SU-DHL-6 (cell line): ENCODE data around the gene MACIR.

ENCODE experiments used
- H2AFZ ChIP-seq: fragments of 200-600 bp; sonication (generic); 2 replicates; pipeline ENCODE4 v1.6.1; 2014; ENCODE audit warnings: low read depth, mild to moderate bottlenecking, moderate library complexity, mixed read lengths, antibody characterized with exemption, low read length; ENCODE audit not compliant: severe bottlenecking
- H3F3A ChIP-seq: fragments of 200-600 bp; shearing (Covaris generic); 2 replicates; pipeline ENCODE4 v1.6.0; 2016; ENCODE audit warnings: antibody characterized with exemption, mild to moderate bottlenecking; ENCODE audit not compliant: insufficient read depth
- H3K27ac ChIP-seq: fragments of 200-600 bp; sonication (generic); 2 replicates; pipeline ENCODE4 v1.5.1; 2016; ENCODE audit warnings: low read depth, mild to moderate bottlenecking, low read length, moderate library complexity, mixed read lengths
- H3K27me3 ChIP-seq: fragments of 200-600 bp; sonication (generic), shearing (Covaris generic); 2 replicates; pipeline ENCODE4 v1.6.0; 2014; ENCODE audit warnings: mild to moderate bottlenecking, low read length
- H3K36me3 ChIP-seq: fragments of 200-600 bp; sonication (generic); 2 replicates; pipeline ENCODE4 v1.6.1; 2014; ENCODE audit warnings: mild to moderate bottlenecking, low read length, mixed read lengths
- H3K4me2 ChIP-seq: fragments of 300-600, 200-600 bp; shearing (Covaris generic), sonication (generic); 2 replicates; pipeline ENCODE4 v1.6.0; 2014; ENCODE audit warnings: low read length, low read depth, mild to moderate bottlenecking; ENCODE audit not compliant: poor library complexity, severe bottlenecking
- H3K4me3 ChIP-seq: fragments of 200-600 bp; sonication (generic); 2 replicates; pipeline ENCODE4 v1.5.1; 2014; ENCODE audit warnings: antibody characterized with exemption, low read length, mild to moderate bottlenecking, mixed read lengths; ENCODE audit not compliant: insufficient read depth, poor library complexity, severe bottlenecking
- H3K79me2 ChIP-seq: fragments of 200-600 bp; sonication (generic); 2 replicates; pipeline ENCODE4 v1.6.1; 2014; ENCODE audit warnings: mild to moderate bottlenecking, low read length, moderate library complexity; ENCODE audit not compliant: insufficient read depth
- H3K9ac ChIP-seq: fragments of 200-600 bp; sonication (generic); 2 replicates; pipeline ENCODE4 v1.7.0; 2014; ENCODE audit warnings: mild to moderate bottlenecking, low read length
- H3K9me2 ChIP-seq: fragments of 200-600 bp; sonication (generic); replicated peaks from 2 replicates; pipeline ENCODE4 v1.6.1; 2014; ENCODE audit warnings: low read length; ENCODE audit not compliant: insufficient read depth
- H3K9me3 ChIP-seq: fragments of 200-600 bp; sonication (generic); 2 replicates; pipeline ENCODE4 v1.6.1; 2014; ENCODE audit warnings: low read length, mixed read lengths; ENCODE audit not compliant: insufficient read depth
- H4K20me1 ChIP-seq: fragments of 200-600 bp; sonication (generic); 2 replicates; pipeline ENCODE4 v1.6.1; 2014; ENCODE audit warnings: low read depth, mild to moderate bottlenecking, antibody characterized with exemption, low read length, moderate library complexity, mixed read lengths
- EZH2phosphoT487 ChIP-seq: fragments of 200-600 bp; sonication (generic), shearing (Covaris generic); conservative IDR thresholded peaks from 2 replicates; pipeline ENCODE4 v1.6.1; 2018; ENCODE audit warnings: mild to moderate bottlenecking, antibody characterized with exemption, low read length, moderate library complexity, mixed read lengths
- TF ChIP-seq, protein P1 (sequence below): fragments of 200-600 bp; sonication (generic); IDR thresholded peaks from one replicate; pipeline ENCODE4 v1.5.1; 2017; ENCODE audit warnings: antibody characterized with exemption, mild to moderate bottlenecking, low read length, moderate library complexity; ENCODE audit not compliant: insufficient read depth, poor library complexity, severe bottlenecking

The MACIR gene

DNA sequence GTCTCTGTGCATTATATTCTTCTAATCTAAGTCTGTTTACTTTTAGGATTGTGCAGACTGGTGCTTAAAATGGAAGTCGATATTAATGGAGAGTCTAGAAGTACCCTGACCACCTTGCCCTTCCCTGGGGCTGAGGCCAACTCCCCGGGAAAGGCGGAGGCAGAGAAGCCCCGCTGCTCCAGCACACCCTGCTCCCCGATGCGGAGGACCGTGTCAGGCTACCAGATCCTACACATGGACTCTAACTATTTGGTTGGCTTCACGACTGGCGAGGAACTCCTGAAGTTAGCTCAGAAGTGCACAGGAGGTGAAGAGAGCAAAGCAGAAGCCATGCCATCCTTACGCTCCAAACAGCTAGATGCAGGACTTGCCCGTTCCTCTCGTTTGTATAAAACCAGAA lies 17.3 kb downstream of the MACIR start:
- TF ChIP-seq EZH2phosphoT487 = no peak
- TF ChIP-seq, protein P1, sequence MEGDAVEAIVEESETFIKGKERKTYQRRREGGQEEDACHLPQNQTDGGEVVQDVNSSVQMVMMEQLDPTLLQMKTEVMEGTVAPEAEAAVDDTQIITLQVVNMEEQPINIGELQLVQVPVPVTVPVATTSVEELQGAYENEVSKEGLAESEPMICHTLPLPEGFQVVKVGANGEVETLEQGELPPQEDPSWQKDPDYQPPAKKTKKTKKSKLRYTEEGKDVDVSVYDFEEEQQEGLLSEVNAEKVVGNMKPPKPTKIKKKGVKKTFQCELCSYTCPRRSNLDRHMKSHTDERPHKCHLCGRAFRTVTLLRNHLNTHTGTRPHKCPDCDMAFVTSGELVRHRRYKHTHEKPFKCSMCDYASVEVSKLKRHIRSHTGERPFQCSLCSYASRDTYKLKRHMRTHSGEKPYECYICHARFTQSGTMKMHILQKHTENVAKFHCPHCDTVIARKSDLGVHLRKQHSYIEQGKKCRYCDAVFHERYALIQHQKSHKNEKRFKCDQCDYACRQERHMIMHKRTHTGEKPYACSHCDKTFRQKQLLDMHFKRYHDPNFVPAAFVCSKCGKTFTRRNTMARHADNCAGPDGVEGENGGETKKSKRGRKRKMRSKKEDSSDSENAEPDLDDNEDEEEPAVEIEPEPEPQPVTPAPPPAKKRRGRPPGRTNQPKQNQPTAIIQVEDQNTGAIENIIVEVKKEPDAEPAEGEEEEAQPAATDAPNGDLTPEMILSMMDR = no peak
- Histone ChIP-seq H3K79me2 (peaks cover 13% of the 10 kb centered on the region), H4K20me1 (no peaks in the 10 kb centered on the region)

DNA sequence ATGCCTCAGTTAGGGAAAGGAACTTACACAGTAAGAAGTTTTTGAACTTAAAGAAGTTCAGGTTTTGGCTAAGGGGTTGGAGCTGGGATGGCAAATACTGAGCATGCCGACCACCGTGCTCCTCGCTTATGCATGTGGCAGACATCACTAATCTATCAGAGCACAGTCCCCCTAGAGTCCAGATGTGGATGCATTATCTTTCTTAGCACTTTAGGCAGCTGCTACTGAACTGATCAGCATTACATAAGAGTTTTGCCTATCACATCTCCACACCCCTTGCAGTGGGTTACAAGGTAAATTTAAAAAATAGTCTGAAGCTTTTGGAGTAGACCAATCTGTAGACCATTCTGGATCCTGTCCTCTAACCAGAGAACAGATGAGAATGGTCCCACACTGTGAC lies 22.4 kb downstream of the MACIR start:
- H3K27me3 ChIP-seq = no peaks in the 10 kb centered on the region
- no peaks in the 10 kb centered on the region for H3F3A ChIP-seq
- H3K79me2 ChIP-seq = no peaks in the 10 kb centered on the region
- peaks cover 5% of the 10 kb centered on the region; the same call in 1 of the 2 replicates for H3K36me3 ChIP-seq
- H2AFZ ChIP-seq = no peak overlapping the region
- no peaks in the 10 kb centered on the region for H3K9me2 ChIP-seq
- H3K9ac ChIP-seq = no peak overlapping the region
- no peak overlapping the region for H3K4me2 ChIP-seq
- H3K9me3 ChIP-seq = no peaks in the 10 kb centered on the region
- H4K20me1 ChIP-seq = no peaks in the 10 kb centered on the region
- H3K4me3 ChIP-seq = no peak overlapping the region
- H3K27ac ChIP-seq = no peak overlapping the region
- TF ChIP-seq EZH2phosphoT487 = no peak
- TF ChIP-seq, protein P1 = no peak

More for the DNA sequence above, 17.3 kb downstream of the MACIR start:
- peaks cover 5% of the 10 kb centered on the region; the same call in 1 of the 2 replicates for H3K36me3 ChIP-seq
- H2AFZ ChIP-seq = no peak overlapping the region
- H3K4me3 ChIP-seq = no peak overlapping the region
- no peak overlapping the region for H3K27ac ChIP-seq
- no peak overlapping the region for H3K9ac ChIP-seq
- no peak overlapping the region for H3K4me2 ChIP-seq
- no peaks in the 10 kb centered on the region for H3K9me2 ChIP-seq
- no peaks in the 10 kb centered on the region for H3F3A ChIP-seq
- no peaks in the 10 kb centered on the region for H3K27me3 ChIP-seq
- no peaks in the 10 kb centered on the region for H3K9me3 ChIP-seq

DNA sequence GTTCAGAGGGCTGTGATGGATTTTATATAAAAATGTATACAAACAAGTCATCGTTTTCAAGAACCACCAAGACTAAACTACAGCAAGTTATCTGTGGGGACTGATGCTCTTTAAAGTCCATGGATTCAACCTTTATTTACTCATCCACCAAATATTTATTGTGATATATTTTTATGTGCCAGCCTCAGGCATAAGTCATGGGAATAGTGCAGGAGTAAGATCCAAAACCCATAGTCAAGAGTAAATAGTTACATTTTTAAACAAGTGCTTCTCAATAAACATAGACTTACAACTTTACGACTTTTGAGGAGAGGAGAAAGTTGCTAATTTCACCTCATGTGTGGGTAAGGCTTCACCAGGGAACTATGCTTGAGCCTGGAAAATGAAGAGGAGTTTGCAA lies 24.6 kb downstream of the MACIR start:
- H2AFZ ChIP-seq = no peak overlapping the region
- no peak overlapping the region for H3K4me2 ChIP-seq
- no peaks in the 10 kb centered on the region for H3F3A ChIP-seq
- peaks cover 5% of the 10 kb centered on the region; the same call in 1 of the 2 replicates for H3K36me3 ChIP-seq
- H3K4me3 ChIP-seq = no peak overlapping the region
- H3K9ac ChIP-seq = no peak overlapping the region
- no peaks in the 10 kb centered on the region for H3K27me3 ChIP-seq
- TF ChIP-seq, protein P1 = no peak
- TF ChIP-seq EZH2phosphoT487 = no peak
- H3K27ac ChIP-seq = no peak overlapping the region
- no peaks in the 10 kb centered on the region for H3K79me2 ChIP-seq
- no peaks in the 10 kb centered on the region for H3K9me2 ChIP-seq
- H3K9me3 ChIP-seq = no peaks in the 10 kb centered on the region
- H4K20me1 ChIP-seq = no peaks in the 10 kb centered on the region

DNA sequence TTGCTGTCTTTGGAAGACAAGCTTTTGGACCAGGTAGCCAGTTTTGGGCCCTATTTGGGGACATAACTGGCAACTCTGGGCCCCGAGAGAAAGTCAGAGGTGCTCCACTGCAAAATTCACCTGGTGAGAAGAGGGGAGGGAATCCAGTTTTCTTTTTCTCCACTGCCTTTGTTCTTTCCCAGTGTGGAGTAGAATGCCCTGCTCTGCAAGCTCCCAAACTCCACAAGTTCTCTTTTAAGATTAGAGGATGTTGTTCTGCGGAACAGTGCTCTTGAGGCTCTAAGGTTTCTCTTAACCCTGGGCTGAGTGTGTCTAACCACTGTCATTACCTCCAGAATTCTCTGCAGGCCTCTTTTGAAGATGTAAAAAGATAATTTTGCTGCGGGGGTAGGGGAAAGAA lies 25.3 kb downstream of the MACIR start:
- no peak overlapping the region for H3K27ac ChIP-seq
- no peak overlapping the region for H3K9ac ChIP-seq
- H3F3A ChIP-seq = no peaks in the 10 kb centered on the region
- H3K36me3 ChIP-seq = no peaks in the 10 kb centered on the region; the same call in 1 of the 2 replicates
- no peaks in the 10 kb centered on the region for H4K20me1 ChIP-seq
- H3K9me3 ChIP-seq = no peaks in the 10 kb centered on the region
- no peaks in the 10 kb centered on the region for H3K9me2 ChIP-seq
- no peak overlapping the region for H3K4me3 ChIP-seq
- H3K27me3 ChIP-seq = no peaks in the 10 kb centered on the region
- TF ChIP-seq, protein P1 = no peak
- no peak for TF ChIP-seq EZH2phosphoT487
- no peak overlapping the region for H2AFZ ChIP-seq
- H3K79me2 ChIP-seq = no peaks in the 10 kb centered on the region
- no peak overlapping the region for H3K4me2 ChIP-seq
